Breast epithelium (tissue), 3 donors: ENCODE results near the gene CLK3.

Experiments
- CTCF ChIP-seq, 3 donors: fragments of 450-650 bp; IDR thresholded peaks; one replicate each; pipeline ENCODE4 v1.5.1; 2016 to 2017; ENCODE audit warnings: antibody characterized with exemption in 3 of 3, mild to moderate bottlenecking in 3 of 3, moderate library complexity in 3 of 3
- POLR2A ChIP-seq: fragments of 450-650 bp; IDR thresholded peaks from one replicate; pipeline ENCODE4 v1.6.1; 2016; ENCODE audit warnings: antibody characterized with exemption, mild to moderate bottlenecking, moderate library complexity

DNA sequence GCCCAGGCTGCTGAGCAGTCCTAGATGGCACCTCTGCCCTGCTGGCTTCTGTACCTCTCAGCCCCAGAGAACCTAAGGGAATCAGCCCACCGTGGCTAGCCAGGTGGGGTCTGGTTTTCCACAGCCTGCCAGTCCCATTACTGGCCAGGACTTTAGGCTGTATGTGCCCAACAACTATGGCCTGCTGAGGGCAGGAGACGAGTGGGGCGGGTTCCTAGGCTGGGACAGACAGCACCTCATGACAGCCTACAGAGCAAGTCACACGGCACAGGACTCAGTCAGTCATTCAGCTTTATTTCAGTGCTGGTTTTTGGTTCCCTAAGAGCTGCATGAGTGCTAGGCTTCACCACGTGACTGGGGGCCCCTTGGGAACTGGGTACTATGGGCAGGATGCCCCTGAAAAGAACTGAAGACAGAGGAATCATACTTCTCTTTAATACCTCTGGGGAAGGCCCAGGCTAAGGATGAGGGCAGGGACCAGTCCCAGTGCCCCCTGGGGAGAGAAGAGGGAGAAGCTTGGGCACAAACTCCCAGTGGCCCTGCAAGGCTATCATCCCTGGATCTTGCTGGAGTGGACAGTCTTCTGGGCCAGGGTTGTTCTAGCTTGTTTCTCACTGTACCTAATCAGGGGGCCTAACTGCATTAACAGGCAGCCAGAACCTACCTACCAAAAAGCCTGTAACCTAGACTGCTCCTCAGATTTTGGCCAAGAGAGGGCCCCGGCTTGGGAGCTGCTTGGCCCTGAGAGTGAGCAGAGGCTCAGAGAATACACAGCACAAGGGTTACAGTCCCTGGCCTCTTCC lies 14.8 kb downstream of the CLK3 start:
- TF ChIP-seq CTCF (IDR thresholded peaks at IDR 0.05): no peak
- no peak for TF ChIP-seq POLR2A
